NCI-H446 (cell line): ENCODE results near the gene PIM3.

Source experiments
- DNase-seq, 2 experiments: peaks; one replicate each; lab custom pipeline; 2025; lab: John Stamatoyannopoulos, UW

Gene PIM3

DNA sequence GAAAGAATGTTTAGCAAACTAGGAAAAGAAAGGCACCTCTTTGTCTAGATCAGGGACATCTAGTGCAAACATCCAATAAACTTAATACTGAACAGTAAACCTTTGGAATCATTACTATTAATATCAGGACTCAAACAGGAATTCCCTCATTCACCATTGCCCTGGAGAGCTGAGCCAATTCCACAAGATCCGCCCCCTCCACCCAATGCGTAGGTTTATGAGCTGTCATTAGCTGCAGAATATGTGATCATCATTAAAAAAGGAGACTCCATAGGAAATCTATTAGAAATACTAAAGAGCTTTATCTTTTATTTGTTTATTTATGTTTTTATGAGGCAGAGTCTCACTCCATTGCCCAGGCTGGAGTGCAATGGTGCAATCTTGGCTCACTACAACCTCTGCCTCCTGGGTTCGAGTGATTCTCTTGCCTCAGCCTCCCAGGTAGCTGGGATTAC lies 46.5 kb downstream of the PIM3 start:
- DNase-seq = no peak

GRCh38 chr22:50008151-50009040 lies 47.8 kb downstream of the PIM3 start:
- DNase-seq = no peak

- DNase-seq = no peak
Observed at GRCh38 chr22:50009251-50009650, 48.7 kb downstream of the PIM3 start.

DNA sequence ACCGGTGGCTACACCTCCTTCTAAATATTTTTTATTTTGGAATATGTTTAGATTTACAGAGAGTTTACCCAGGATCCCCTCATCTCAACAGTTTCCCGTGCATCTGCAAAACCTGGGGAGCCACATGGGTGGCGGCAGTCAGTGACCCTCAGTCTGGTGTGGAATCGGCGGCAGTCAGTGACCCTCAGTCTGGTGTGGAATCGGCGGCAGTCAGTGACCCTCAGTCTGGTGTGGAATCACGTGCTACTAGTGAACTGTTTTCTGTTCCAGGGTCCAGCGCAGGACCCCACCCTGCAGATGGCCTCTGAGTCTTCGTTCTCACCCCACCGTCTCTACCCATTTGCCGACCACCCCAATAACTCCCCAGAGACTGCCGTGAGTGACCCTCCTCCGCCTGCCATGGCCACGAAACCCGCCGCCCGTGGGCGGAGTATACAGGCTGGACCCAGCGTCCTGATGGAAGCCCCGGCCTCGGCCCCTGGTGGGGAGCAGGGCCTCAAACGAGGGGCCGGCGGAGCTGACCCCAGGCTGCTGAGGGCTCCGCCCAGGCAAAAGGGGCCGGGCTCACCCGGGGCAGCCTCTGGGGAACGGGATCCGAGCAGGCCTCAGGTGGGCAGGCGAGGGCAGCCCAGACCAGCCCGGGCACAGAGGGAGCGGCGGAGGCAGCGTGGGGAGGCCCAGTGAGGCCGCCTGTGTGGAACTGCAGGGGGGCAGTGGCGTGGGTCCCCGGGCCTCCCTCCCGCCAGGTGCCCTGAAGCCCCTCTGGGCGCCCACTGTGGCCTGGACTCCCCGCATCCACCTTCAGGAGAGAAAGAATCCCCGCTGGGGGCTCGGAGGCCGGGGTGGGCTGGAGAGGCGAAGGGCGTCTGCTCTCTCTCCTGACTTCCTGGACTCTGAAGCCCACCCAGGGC lies 49.4 kb downstream of the PIM3 start:
- no peak for DNase-seq

DNA sequence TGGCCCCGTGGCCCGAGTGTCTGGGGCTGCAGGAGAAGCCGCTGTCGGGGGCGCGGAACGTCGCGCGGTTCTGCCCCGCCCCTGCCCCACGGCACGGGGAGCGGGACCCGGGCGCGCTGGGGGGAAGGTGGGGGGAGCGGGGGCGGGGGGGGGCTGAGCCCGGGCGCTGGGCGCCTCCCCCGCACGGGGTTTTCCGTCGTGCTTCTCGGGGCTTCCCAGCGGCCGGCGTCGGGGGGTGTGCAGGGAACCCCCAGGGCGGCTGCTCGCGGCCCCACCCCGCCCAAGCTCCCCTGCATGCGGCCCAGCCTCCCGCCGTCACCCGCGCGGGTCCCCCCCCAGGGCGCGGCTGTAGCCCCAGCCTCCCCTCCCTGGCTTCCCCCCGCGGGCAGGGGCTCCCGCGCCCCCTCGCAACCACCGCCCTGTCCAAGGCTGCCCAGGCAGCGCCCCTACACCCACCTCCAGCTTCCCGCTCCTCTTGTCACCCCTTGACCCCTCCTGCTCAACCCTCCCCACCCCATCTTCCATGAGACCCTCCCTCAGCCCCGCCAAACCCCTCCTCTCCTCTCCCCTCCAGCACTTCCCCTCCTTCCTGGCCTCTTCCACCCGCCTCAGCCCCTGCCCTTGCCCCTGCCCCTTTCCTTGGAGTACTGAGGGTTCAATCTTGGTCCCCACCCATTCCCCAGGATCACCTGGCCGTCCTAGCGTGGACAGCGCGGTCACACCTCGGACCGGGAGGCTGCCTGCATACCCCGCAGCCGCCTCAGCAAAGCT lies 50.3 kb downstream of the PIM3 start:
- no peak for DNase-seq

- no peak for DNase-seq
Observed at GRCh38 chr22:50011447-50012210, 51.1 kb downstream of the PIM3 start.

- DNase-seq = no peak
Observed at GRCh38 chr22:50012211-50013181, 51.9 kb downstream of the PIM3 start, which contains the start of gene IL17REL. Gene IL17REL (minus strand): TSS chr22:50012765. CDS start chr22:50012646, 119 bp downstream.
